ENCODE results near the gene RHCE. TPM values are rescaled to one million over a fixed set of nuclear protein-coding genes. Genes with fewer than 3 reads are reported as not detected.
A peak's percentile ranks its signal among the peaks of the same experiment; 100 is the strongest.
"Not testable (repeated sequence)": the region's sequence is repeated elsewhere in the genome, so short reads cannot be mapped to it uniquely, and the experiment has no call there.

The RHCE gene
- total RNA-seq, 4 donors from 2014 or later: 0.17 TPM; not detected in 3

- Histone ChIP-seq H3K9me3 (no peaks in the 10 kb centered on the region), H3K36me3 (peaks cover 0 to 13% (median 6%) of the 10 kb centered on the region in 4 donors), H3K4me1 (peaks cover 18 to 35% (median 31%) of the 10 kb centered on the region in 4 donors), H3K4me3 (peak overlapping the region; percentile 71 to 97 (median 84)), H3K27me3 (no peaks in the 10 kb centered on the region), H3K27ac (replicated peaks in 1 of 4) (peak overlapping the region; percentile 93 to 99 (median 96))
- DNase-seq (ENCODE audit: extremely low spot score): no peak
- 1% methylated on average over 6 of the region's 6 CpGs for WGBS
- intact Hi-C loops (cut with DNase I): loop anchor here (5.0 kb wide), 1 partner anchor 92 kb away; the partner anchor contains the start of gene RSRP1
- no peak for TF ChIP-seq POLR2AphosphoS5 (IDR thresholded peaks at IDR 0.05)
Observed at GRCh38 chr1:25338986-25339385, 81.6 kb downstream of the RHCE start.

- peak within 1 kb of the TSS; percentile 93 to 99 (median 96) for H3K27ac ChIP-seq (replicated peaks in 1 of 4)
- H3K4me1 ChIP-seq: peaks cover 18 to 35% (median 31%) of the 10 kb centered on the region in 4 donors
- WGBS: under 1% methylated on average over 9 of the region's 75 CpGs
- intact Hi-C loops (cut with DNase I): loop anchor here (5.0 kb wide), 1 partner anchor 91 kb away; the partner anchor contains the start of gene RSRP1
- H3K36me3 ChIP-seq: peaks cover 0 to 7% (median 3%) of the 10 kb centered on the region in 4 donors
- peak; percentile 97 for DNase-seq (ENCODE audit: extremely low spot score)
- H3K27me3 ChIP-seq: no peaks in the 10 kb centered on the region
- peak; percentile 92 to 93 for TF ChIP-seq POLR2AphosphoS5 (IDR thresholded peaks at IDR 0.05)
- no peak for TF ChIP-seq CTCF (IDR thresholded peaks at IDR 0.05)
- no peak for TF ChIP-seq EP300 (IDR thresholded peaks at IDR 0.05)
- peak; percentile 56 for TF ChIP-seq POLR2A (IDR thresholded peaks at IDR 0.05; ENCODE audit: low read depth)
- peak within 1 kb of the TSS; percentile 71 to 97 (median 84) for H3K4me3 ChIP-seq
- no peaks in the 10 kb centered on the region for H3K9me3 ChIP-seq
Observed at GRCh38 chr1:25338188-25338981, 82.2 kb downstream of the RHCE start, which contains the start of gene TMEM50A. Gene TMEM50A, plus strand, starts transcription at chr1:25338334. Its CDS starts 2,153 bp downstream, at chr1:25340487.

- intact Hi-C loops (cut with DNase I): loop anchor here (5.0 kb wide), 1 partner anchor 90 kb away; the partner anchor contains the start of gene RSRP1
- DNase-seq (ENCODE audit: extremely low spot score): not testable (repeated sequence)
Observed at GRCh38 chr1:25337483-25338187, 83.0 kb downstream of the RHCE start.

GRCh38 chr1:25336922-25337354, 83.7 kb downstream of the RHCE start:
- Histone ChIP-seq H3K4me3 (peak overlapping the region; percentile 68 to 97 (median 84)), H3K4me1 (peaks cover 18 to 33% (median 30%) of the 10 kb centered on the region in 4 donors), H3K27ac (replicated peaks in 1 of 4) (peak overlapping the region in 1 of 4 donors; percentile 35)
- not testable (repeated sequence) for H3K9me3 ChIP-seq; H3K36me3 ChIP-seq; DNase-seq (ENCODE audit: extremely low spot score); H3K27me3 ChIP-seq
- 0% methylated on average over 11 of the region's 29 CpGs for WGBS
- intact Hi-C loops (cut with DNase I): loop anchor here (5.0 kb wide), 1 partner anchor 90 kb away; the partner anchor contains the start of gene RSRP1

More at GRCh38 chr1:25337483-25338187, 83.0 kb downstream of the RHCE start:
- peak overlapping the region; percentile 93 to 99 (median 96) for H3K27ac ChIP-seq (replicated peaks in 1 of 4)
- H3K27me3 ChIP-seq, H3K36me3 ChIP-seq, H3K9me3 ChIP-seq: not testable (repeated sequence)
- peaks cover 18 to 35% (median 31%) of the 10 kb centered on the region in 4 donors for H3K4me1 ChIP-seq
- no CpG with 5 or more reads among the region's 39 CpGs for whole genome bisulfite sequencing
- peak overlapping the region; percentile 71 to 97 (median 84) for H3K4me3 ChIP-seq

GRCh38 chr1:25329950-25330349, 90.7 kb downstream of the RHCE start:
- 64% methylated on average over 4 of the region's 5 CpGs for WGBS
- DNase-seq (ENCODE audit: extremely low spot score); H3K27me3 ChIP-seq; H3K4me3 ChIP-seq; H3K9me3 ChIP-seq; H3K36me3 ChIP-seq; H3K27ac ChIP-seq (replicated peaks in 1 of 4); intact Hi-C loops (cut with DNase I): not testable (repeated sequence)
- H3K4me1 ChIP-seq: peaks cover 0 to 16% (median 7%) of the 10 kb centered on the region in 4 donors

- H3K9me3 ChIP-seq; H3K36me3 ChIP-seq; intact Hi-C loops (cut with DNase I); H3K27ac ChIP-seq (replicated peaks in 1 of 4); H3K4me3 ChIP-seq; H3K27me3 ChIP-seq; DNase-seq (ENCODE audit: extremely low spot score): not testable (repeated sequence)
- 94% methylated on average over 5 of the region's 5 CpGs for WGBS
- H3K4me1 ChIP-seq: peaks cover 0 to 16% (median 3%) of the 10 kb centered on the region in 4 donors
Observed at GRCh38 chr1:25329336-25329735, 91.3 kb downstream of the RHCE start.

GRCh38 chr1:25328791-25329185, 91.8 kb downstream of the RHCE start:
- H3K27ac ChIP-seq (replicated peaks in 1 of 4); DNase-seq (ENCODE audit: extremely low spot score); H3K27me3 ChIP-seq; intact Hi-C loops (cut with DNase I); H3K9me3 ChIP-seq; H3K4me3 ChIP-seq; H3K36me3 ChIP-seq: not testable (repeated sequence)
- 61% methylated on average over 4 of the region's 4 CpGs for WGBS
- H3K4me1 ChIP-seq: peaks cover 0 to 16% (median 3%) of the 10 kb centered on the region in 4 donors

- H3K4me1 ChIP-seq: peaks cover 0 to 16% (median 3%) of the 10 kb centered on the region in 4 donors
- H3K36me3 ChIP-seq; intact Hi-C loops (cut with DNase I); H3K4me3 ChIP-seq; H3K9me3 ChIP-seq; DNase-seq (ENCODE audit: extremely low spot score); H3K27me3 ChIP-seq; H3K27ac ChIP-seq (replicated peaks in 1 of 4): not testable (repeated sequence)
- no CpG with 5 or more reads among the region's 17 CpGs for WGBS
Observed at GRCh38 chr1:25327864-25328790, 92.5 kb downstream of the RHCE start.

- H3K27me3 ChIP-seq; H3K27ac ChIP-seq (replicated peaks in 1 of 4); DNase-seq (ENCODE audit: extremely low spot score); H3K36me3 ChIP-seq; H3K9me3 ChIP-seq; H3K4me3 ChIP-seq; H3K4me1 ChIP-seq; intact Hi-C loops (cut with DNase I): not testable (repeated sequence)
- WGBS: 100% methylated on average over 1 of the region's 3 CpGs
Observed at GRCh38 chr1:25324407-25324806, 96.2 kb downstream of the RHCE start.

GRCh38 chr1:25322127-25322526, 98.5 kb downstream of the RHCE start:
- DNase-seq (ENCODE audit: extremely low spot score); H3K27me3 ChIP-seq; intact Hi-C loops (cut with DNase I); H3K27ac ChIP-seq (replicated peaks in 1 of 4); H3K4me3 ChIP-seq; H3K9me3 ChIP-seq; H3K36me3 ChIP-seq; H3K4me1 ChIP-seq: not testable (repeated sequence)
- 88% methylated on average over 9 of the region's 9 CpGs for WGBS
